ENCODE data around the gene EDEM1. TPM values are rescaled to one million over a fixed set of nuclear protein-coding genes. Genes with fewer than 3 reads are reported as not detected.

EDEM1 gene
- total RNA-seq, 1 donor from 2014 or later: 47.8 TPM

GRCh38 chr3:5267252-5267651 is 79.7 kb downstream of the EDEM1 start:
- no peak for DNase-seq (ENCODE audit: low spot score)

- no peak for DNase-seq (ENCODE audit: low spot score)
These were observed 80.4 kb downstream of the EDEM1 start for GRCh38 chr3:5267889-5268288.

Small RNAs within 50 kb of the gene (microRNA-seq; reads per million reads assigned to microRNA genes)
- gene MIR4790 (ENCODE audit: borderline number of aligned reads): not detected

Other genes with a start within 250 kb of the EDEM1 start
- gene BHLHE40, start 208.3 kb upstream of the EDEM1 start, total RNA-seq: 133 TPM
- 63.4 TPM for gene ARL8B, start 65.4 kb upstream of the EDEM1 start, total RNA-seq